Measurements from ENCODE around the gene SLC25A22. TPM values are rescaled to one million over a fixed set of nuclear protein-coding genes. Genes with fewer than 3 reads are reported as not detected.

Gene SLC25A22
- total and polyA plus RNA-seq, 8 donors = 5.5 to 11.9 (median 9.8) TPM; not detected in 1

GRCh38 chr11:833114-833791 is 35.2 kb upstream of the SLC25A22 start:
- peak; percentile 69 to 88 for DNase-seq
- H3K36me3 ChIP-seq = peaks cover 24 to 25% (median 24%) of the 10 kb centered on the region in 4 donors
- H3K4me3 ChIP-seq = peak overlapping the region; percentile 73 to 80 (median 76)
- intact Hi-C loops (cut with DNase I; ENCODE audit: low total_unique reads) = no loop called here
- TF ChIP-seq EP300 (IDR thresholded peaks at IDR 0.05) (no peak), POLR2A (IDR thresholded peaks at IDR 0.05) (peak in 1 of 4 donors; percentile 7), CTCF (IDR thresholded peaks at IDR 0.05) (no peak), POLR2AphosphoS5 (IDR thresholded peaks at IDR 0.05) (peak in 2 of 3 donors; percentile 50 to 55)
- H3K27ac ChIP-seq = peak overlapping the region; percentile 85 to 98 (median 91)
- H3K4me1 ChIP-seq = peaks cover 75 to 96% (median 92%) of the 10 kb centered on the region in 4 donors
- peaks cover 0 to 45% (median 30%) of the 10 kb centered on the region in 3 donors for H3K27me3 ChIP-seq
- WGBS, 5 donors = 1 to 6% (median 2%) methylated on average over 37 to 49 of the region's 55 CpGs; no CpG with 5 or more reads in 1 of the 5 donors
- no peaks in the 10 kb centered on the region for H3K9me3 ChIP-seq

- intact Hi-C loops (cut with DNase I; ENCODE audit: low total_unique reads) = no loop called here
- Histone ChIP-seq H3K27ac (peak within 1 kb of the TSS; percentile 85 to 98 (median 91)), H3K4me1 (peaks cover 78 to 96% (median 92%) of the 10 kb centered on the region in 4 donors), H3K27me3 (peaks cover 0 to 51% (median 30%) of the 10 kb centered on the region in 3 donors), H3K36me3 (peaks cover 17 to 19% (median 18%) of the 10 kb centered on the region in 4 donors), H3K9me3 (no peaks in the 10 kb centered on the region), H3K4me3 (peak within 1 kb of the TSS; percentile 73 to 80 (median 76))
- 1 to 4% (median 2%) methylated on average over 21 to 65 of the region's 67 CpGs for WGBS, 5 donors
- peak; percentile 73 to 88 for DNase-seq
- TF ChIP-seq CTCF (IDR thresholded peaks at IDR 0.05) = peak in 1 of 7 experiments; percentile 32
- TF ChIP-seq POLR2AphosphoS5 (IDR thresholded peaks at IDR 0.05) = peak in 2 of 3 donors; percentile 41 to 71
- no peak for TF ChIP-seq EP300 (IDR thresholded peaks at IDR 0.05)
Measured at GRCh38 chr11:832529-833113, 34.5 kb upstream of the SLC25A22 start, which contains the start of gene CD151. TSS of gene CD151 (plus strand) at chr11:832952. CDS start at chr11:836070, 3,118 bp downstream.

- H3K4me3 ChIP-seq = peak overlapping the region; percentile 73 to 80 (median 76)
- H3K36me3 ChIP-seq = peaks cover 12 to 13% (median 12%) of the 10 kb centered on the region in 4 donors
- peak overlapping the region; percentile 85 to 98 (median 91) for H3K27ac ChIP-seq
- WGBS, 5 donors = 63 to 78% (median 69%) methylated on average over 15 to 23 of the region's 23 CpGs
- H3K4me1 ChIP-seq = peaks cover 80 to 96% (median 92%) of the 10 kb centered on the region in 4 donors
- intact Hi-C loops (cut with DNase I; ENCODE audit: low total_unique reads) = no loop called here
- peaks cover 0 to 57% (median 36%) of the 10 kb centered on the region in 3 donors for H3K27me3 ChIP-seq
- no peaks in the 10 kb centered on the region for H3K9me3 ChIP-seq
- TF ChIP-seq POLR2A (IDR thresholded peaks at IDR 0.05) (no peak), CTCF (IDR thresholded peaks at IDR 0.05) (no peak), POLR2AphosphoS5 (IDR thresholded peaks at IDR 0.05) (no peak), EP300 (IDR thresholded peaks at IDR 0.05) (no peak)
- DNase-seq = no peak
Measured at GRCh38 chr11:831961-832528, 34.0 kb upstream of the SLC25A22 start.
